Left ventricle myocardium inferior (tissue), 1 donor: ENCODE measurements around the gene OPCML. TPM values are rescaled to one million over a fixed set of nuclear protein-coding genes. Genes with fewer than 3 reads are reported as not detected.

Source experiments
- DNase-seq: peaks from one replicate; pipeline ENCODE4 v3.0.0-alpha.2; 2020
- H3K27ac ChIP-seq: fragments of 200-600 bp; replicated peaks from 2 replicates; pipeline ENCODE4 v1.8.0; 2021
- H3K27me3 ChIP-seq: fragments of 200-600 bp; 2 replicates; pipeline ENCODE4 v1.8.0; 2021; ENCODE audit warnings: low read depth
- H3K36me3 ChIP-seq: fragments of 200-600 bp; 2 replicates; pipeline ENCODE4 v1.8.0; 2021
- H3K4me1 ChIP-seq: fragments of 200-600 bp; 2 replicates; pipeline ENCODE4 v1.8.0; 2021
- H3K4me3 ChIP-seq: fragments of 200-600 bp; 2 replicates; pipeline ENCODE4 v1.8.0; 2021; ENCODE audit warnings: mild to moderate bottlenecking, moderate library complexity
- H3K9me3 ChIP-seq: fragments of 200-600 bp; replicated peaks from 2 replicates; pipeline ENCODE4 v1.8.0; 2021
- CTCF ChIP-seq: fragments of 200-600 bp; IDR thresholded peaks from 2 replicates; pipeline ENCODE4 v1.8.0; 2021; ENCODE audit warnings: antibody characterized with exemption, mild to moderate bottlenecking, borderline replicate concordance
- intact Hi-C: fragments of 100-400 bp; cut with micrococcal nuclease; formaldehyde crosslinking; loops from one replicate; pipeline ENCODE4 v1.11.0; 2022
- total RNA-seq: library from RNA; stranded (reverse); fragmentation: NEBNext Ultra II Directional; extraction: Animal tissue kit (Norgen Biotek cat#: 25700); gene quantifications from one replicate; pipeline ENCODE4 v1.2.1, GENCODE V29; 2021
- donor health status: DM: no; HTN: yes; CAD: no; lungs with severe emphysema.

OPCML gene
- total RNA-seq, 1 donor from 2014 or later: 0.63 TPM

DNA sequence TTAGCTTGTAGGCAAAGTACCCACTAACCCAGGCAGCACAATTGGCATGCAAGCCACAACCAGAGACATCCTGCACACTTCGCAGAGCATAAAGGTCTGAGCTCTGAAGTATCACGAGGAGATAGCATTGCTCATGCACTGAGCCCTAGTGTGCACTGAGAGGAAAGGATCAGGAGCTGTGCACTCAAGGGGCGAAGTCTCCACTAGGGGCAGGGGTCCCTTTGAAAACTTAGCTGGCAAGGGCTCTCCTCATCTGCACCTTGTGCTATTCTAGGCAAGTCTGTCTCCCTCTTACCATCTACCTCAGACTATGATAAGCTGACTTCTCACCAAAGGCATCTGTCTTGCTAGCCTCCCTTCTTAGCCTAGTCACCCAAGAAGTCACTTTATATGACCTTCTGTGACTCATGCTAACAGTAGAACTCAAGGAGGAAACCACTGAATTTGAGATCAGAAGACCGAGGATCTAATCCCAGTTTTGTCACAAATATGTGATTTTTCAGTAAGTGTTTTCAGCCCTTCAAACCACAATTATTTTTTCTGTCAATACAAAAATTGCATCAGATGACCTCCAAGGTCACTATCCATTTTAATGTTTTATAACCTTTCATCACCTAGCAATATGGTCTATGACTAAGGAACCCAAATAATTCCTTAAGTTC, 1083.8 kb downstream of the OPCML start:
- DNase-seq: no peak
- Histone ChIP-seq H3K4me1 (no peaks in the 10 kb centered on the region), H3K27me3 (peaks cover 41% of the 10 kb centered on the region), H3K9me3 (no peaks in the 10 kb centered on the region), H3K27ac (no peak overlapping the region), H3K36me3 (no peaks in the 10 kb centered on the region), H3K4me3 (no peak overlapping the region)
- no peak for TF ChIP-seq CTCF
- intact Hi-C loops: no loop called here

GRCh38 chr11:132447761-132448160, 1084.5 kb downstream of the OPCML start:
- TF ChIP-seq CTCF: no peak
- Histone ChIP-seq H3K36me3 (no peaks in the 10 kb centered on the region), H3K27ac (no peak overlapping the region), H3K4me3 (no peak overlapping the region), H3K27me3 (peaks cover 41% of the 10 kb centered on the region), H3K9me3 (no peaks in the 10 kb centered on the region), H3K4me1 (no peaks in the 10 kb centered on the region)
- no peak for DNase-seq
- intact Hi-C loops: no loop called here

DNA sequence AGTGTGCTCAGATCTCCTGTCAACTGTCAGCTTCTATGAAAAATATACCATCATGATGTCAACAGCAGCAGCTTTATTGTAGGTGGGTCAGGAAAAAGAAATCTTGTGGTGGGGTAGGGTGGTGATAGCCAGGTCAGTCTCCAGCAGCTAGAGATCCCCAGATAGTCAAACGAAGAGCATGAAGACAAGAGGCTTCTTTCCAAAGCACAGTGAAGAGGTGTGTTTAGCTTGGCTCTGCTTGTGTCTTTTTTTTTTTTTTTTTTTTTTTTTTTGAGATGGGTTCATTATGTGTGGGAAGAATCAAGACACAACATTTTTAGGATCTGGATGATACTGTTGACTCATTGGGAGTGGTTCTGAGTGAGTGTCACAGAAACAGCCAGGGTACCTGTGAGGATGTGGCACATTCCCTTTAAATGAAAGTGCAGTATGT, 1086.4 kb downstream of the OPCML start:
- H3K9me3 ChIP-seq: no peaks in the 10 kb centered on the region
- no peaks in the 10 kb centered on the region for H3K36me3 ChIP-seq
- H3K4me3 ChIP-seq: no peak overlapping the region
- no peak overlapping the region for H3K27ac ChIP-seq
- DNase-seq: no peak
- no peaks in the 10 kb centered on the region for H3K4me1 ChIP-seq
- H3K27me3 ChIP-seq: peaks cover 44% of the 10 kb centered on the region
- TF ChIP-seq CTCF: no peak
- intact Hi-C loops: no loop called here

GRCh38 chr11:132444911-132445310, 1087.4 kb downstream of the OPCML start:
- TF ChIP-seq CTCF: no peak
- Histone ChIP-seq H3K27me3 (peaks cover 51% of the 10 kb centered on the region), H3K4me3 (no peak overlapping the region), H3K4me1 (no peaks in the 10 kb centered on the region), H3K9me3 (no peaks in the 10 kb centered on the region), H3K36me3 (no peaks in the 10 kb centered on the region), H3K27ac (no peak overlapping the region)
- DNase-seq: no peak
- intact Hi-C loops: no loop called here

- intact Hi-C loops: no loop called here
- no peaks in the 10 kb centered on the region for H3K9me3 ChIP-seq
- H3K27ac ChIP-seq: no peak overlapping the region
- H3K27me3 ChIP-seq: peaks cover 58% of the 10 kb centered on the region
- no peak for TF ChIP-seq CTCF
- no peaks in the 10 kb centered on the region for H3K36me3 ChIP-seq
- no peak overlapping the region for H3K4me3 ChIP-seq
- no peaks in the 10 kb centered on the region for H3K4me1 ChIP-seq
- no peak for DNase-seq
Measured at GRCh38 chr11:132439711-132440255, 1092.5 kb downstream of the OPCML start.
